ENCODE data around the gene KIF18B.

Gene KIF18B

GRCh38 chr17:44924107-44924544, 23.4 kb downstream of the KIF18B start:
- no peak for TF ChIP-seq CTCF (IDR thresholded peaks at IDR 0.05; ENCODE audit: low read depth, low read length)
- DNase-seq (ENCODE audit: low read depth in 2 of 2) = no peak
- no peak overlapping the region for H3K4me3 ChIP-seq (replicated peaks in 1 of 2; ENCODE audit: low read depth in 2 of 2, low read length in 2 of 2)

GRCh38 chr17:44922746-44923470, 24.7 kb downstream of the KIF18B start:
- no peak for DNase-seq (ENCODE audit: low read depth in 2 of 2)
- no peak overlapping the region for H3K4me3 ChIP-seq (replicated peaks in 1 of 2; ENCODE audit: low read depth in 2 of 2, low read length in 2 of 2)
- no peak for TF ChIP-seq CTCF (IDR thresholded peaks at IDR 0.05; ENCODE audit: low read depth, low read length)

- TF ChIP-seq CTCF (IDR thresholded peaks at IDR 0.05; ENCODE audit: low read depth, low read length) = no peak
- no peak for DNase-seq (ENCODE audit: low read depth in 2 of 2)
- H3K4me3 ChIP-seq (replicated peaks in 1 of 2; ENCODE audit: low read depth in 2 of 2, low read length in 2 of 2) = no peak overlapping the region
Observed at GRCh38 chr17:44922136-44922535, 25.4 kb downstream of the KIF18B start.

- TF ChIP-seq CTCF (IDR thresholded peaks at IDR 0.05; ENCODE audit: low read depth, low read length) = no peak
- H3K4me3 ChIP-seq (replicated peaks in 1 of 2; ENCODE audit: low read depth in 2 of 2, low read length in 2 of 2) = no peak overlapping the region
- DNase-seq (ENCODE audit: low read depth in 2 of 2) = peak in 1 of 2 donors; percentile 18
Observed at GRCh38 chr17:44921122-44921882, 26.3 kb downstream of the KIF18B start.

- no peak overlapping the region for H3K4me3 ChIP-seq (replicated peaks in 1 of 2; ENCODE audit: low read depth in 2 of 2, low read length in 2 of 2)
- DNase-seq (ENCODE audit: low read depth in 2 of 2) = no peak
- no peak for TF ChIP-seq CTCF (IDR thresholded peaks at IDR 0.05; ENCODE audit: low read depth, low read length)
Observed at GRCh38 chr17:44920565-44920940, 27.0 kb downstream of the KIF18B start.

GRCh38 chr17:44919885-44920564, 27.5 kb downstream of the KIF18B start:
- H3K4me3 ChIP-seq (replicated peaks in 1 of 2; ENCODE audit: low read depth in 2 of 2, low read length in 2 of 2) = no peak overlapping the region
- peak; percentile 87 to 90 for DNase-seq (ENCODE audit: low read depth in 2 of 2)
- peak; percentile 87 for TF ChIP-seq CTCF (IDR thresholded peaks at IDR 0.05; ENCODE audit: low read depth, low read length)
